Suprapubic skin (tissue), 4 donors: ENCODE results near the gene GOLGA6A.

Source experiments
- EP300 ChIP-seq: sonication (generic); formaldehyde crosslinking; IDR thresholded peaks from one replicate; pipeline ENCODE4 v1.6.1; 2017; ENCODE audit warnings: antibody characterized with exemption
- POLR2A ChIP-seq, 2 donors: fragments of 450-650 bp; IDR thresholded peaks; one replicate each; pipeline ENCODE4 v1.6.1; 2017; ENCODE audit warnings: antibody characterized with exemption in 2 of 2, mild to moderate bottlenecking in 2 of 2, moderate library complexity in 2 of 2
- POLR2AphosphoS5 ChIP-seq, 3 donors: sonication (generic); formaldehyde crosslinking; IDR thresholded peaks; one replicate each; pipeline ENCODE4 v1.6.1; 2017; ENCODE audit warnings: antibody characterized with exemption in 3 of 3
- TF ChIP-seq, protein P1 (sequence below), 2 donors: fragments of 200-600 bp in 1 of 2; fragments of 450-650 bp in 1 of 2; sonication (generic) in 1 of 2; IDR thresholded peaks; one replicate each; pipeline ENCODE4 v1.5.1; 2016 to 2019; ENCODE audit warnings: antibody characterized with exemption in 2 of 2, mild to moderate bottlenecking in 1 of 2, moderate library complexity in 1 of 2

DNA sequence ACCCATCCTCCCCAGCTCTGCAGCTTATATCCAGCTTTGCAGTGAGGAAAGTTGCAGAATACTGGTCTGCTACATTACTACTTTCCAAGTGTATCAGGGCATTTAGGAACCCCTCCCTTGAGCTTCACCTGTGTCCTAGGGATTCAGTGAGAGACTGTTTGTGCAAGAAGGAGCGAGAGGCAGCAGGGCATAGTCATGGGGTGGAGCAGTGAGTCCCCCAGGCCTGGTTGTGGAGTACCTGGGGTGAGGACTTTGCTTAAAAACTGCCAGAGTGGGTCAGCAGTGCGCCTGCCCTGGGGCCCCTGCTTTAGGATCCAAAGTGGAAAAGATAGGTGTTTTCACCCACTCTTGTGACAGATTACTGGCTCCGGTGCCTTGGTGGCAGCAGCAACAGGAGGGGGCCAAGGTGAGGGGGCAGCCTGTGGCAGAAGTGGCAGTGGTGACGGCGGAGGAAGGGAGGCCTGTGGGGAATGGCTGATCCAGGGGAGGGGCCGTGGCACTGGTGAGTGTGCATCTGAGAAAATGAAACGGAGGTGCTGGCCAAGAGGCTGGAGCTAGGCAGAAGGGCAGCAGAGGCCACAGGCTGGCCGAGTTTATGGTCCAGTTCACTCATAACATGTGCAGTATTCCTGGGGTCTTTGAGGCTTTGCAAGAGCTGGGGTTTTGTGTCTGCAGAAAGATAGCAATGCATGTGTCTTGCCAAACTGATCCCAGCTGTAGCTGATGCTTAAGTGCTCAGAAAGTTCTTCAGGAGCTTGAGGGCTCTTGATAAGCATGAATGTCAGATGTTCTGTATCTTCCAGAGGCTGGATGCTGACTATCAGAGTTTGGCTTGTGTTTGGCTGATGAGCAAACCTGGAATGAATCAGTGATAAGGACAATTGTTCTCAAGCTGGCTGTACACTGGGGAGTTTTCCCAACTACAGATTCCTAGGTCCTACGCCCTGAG is 43.4 kb downstream of the GOLGA6A start:
- TF ChIP-seq, protein P1, sequence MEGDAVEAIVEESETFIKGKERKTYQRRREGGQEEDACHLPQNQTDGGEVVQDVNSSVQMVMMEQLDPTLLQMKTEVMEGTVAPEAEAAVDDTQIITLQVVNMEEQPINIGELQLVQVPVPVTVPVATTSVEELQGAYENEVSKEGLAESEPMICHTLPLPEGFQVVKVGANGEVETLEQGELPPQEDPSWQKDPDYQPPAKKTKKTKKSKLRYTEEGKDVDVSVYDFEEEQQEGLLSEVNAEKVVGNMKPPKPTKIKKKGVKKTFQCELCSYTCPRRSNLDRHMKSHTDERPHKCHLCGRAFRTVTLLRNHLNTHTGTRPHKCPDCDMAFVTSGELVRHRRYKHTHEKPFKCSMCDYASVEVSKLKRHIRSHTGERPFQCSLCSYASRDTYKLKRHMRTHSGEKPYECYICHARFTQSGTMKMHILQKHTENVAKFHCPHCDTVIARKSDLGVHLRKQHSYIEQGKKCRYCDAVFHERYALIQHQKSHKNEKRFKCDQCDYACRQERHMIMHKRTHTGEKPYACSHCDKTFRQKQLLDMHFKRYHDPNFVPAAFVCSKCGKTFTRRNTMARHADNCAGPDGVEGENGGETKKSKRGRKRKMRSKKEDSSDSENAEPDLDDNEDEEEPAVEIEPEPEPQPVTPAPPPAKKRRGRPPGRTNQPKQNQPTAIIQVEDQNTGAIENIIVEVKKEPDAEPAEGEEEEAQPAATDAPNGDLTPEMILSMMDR (IDR thresholded peaks at IDR 0.05): no peak
- TF ChIP-seq POLR2A (IDR thresholded peaks at IDR 0.05) (no peak), EP300 (no peak), POLR2AphosphoS5 (IDR thresholded peaks at IDR 0.05) (no peak)
